GM18526 (cell line): ENCODE results near the gene MORN5.

Experiments
- POLR2A ChIP-seq: IDR thresholded peaks from 3 replicates; pipeline ENCODE4 v1.6.1; 2011; ENCODE audit not compliant: insufficient read length; ENCODE audit errors: extremely low read depth

The MORN5 gene

DNA sequence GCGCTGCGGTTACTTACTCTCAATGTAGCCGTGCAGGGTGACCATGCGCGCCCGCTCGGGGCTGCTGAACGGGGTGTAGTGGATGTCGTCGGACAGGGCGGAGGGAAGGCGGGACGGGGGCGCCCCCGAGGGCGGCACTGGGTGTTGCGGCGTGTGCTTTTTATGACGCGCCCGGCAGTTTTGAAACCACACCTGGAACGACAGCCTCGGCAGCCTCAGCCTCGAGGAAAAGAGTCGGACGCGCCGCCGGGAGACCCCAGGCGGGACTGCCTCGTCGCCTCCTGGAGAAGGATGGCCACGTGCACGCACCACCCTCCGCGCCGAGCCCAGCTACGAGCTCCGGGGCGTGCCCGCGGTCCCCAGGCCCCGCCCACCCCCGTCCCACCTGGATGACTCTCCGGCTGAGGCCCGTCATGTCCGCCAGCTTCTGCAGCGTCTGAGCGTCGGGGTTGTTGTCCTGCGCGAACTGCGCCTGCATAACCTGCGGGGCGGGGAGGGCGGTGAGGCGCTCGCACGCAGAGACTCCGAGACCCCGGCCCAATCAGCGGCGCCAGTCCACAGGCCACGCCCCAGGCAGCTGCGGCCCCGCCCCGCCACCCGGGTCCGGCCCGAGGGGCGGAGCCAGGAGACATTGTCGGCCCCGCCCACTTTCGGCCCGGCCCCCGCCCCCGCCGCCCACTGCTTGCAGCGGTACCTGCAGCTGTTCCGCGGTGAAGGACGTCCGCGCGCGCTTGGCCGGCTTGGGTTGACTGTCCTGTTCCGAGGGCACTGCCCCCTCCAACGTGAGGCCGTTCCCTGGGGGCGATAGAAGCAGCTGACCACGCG is 54.1 kb downstream of the MORN5 start:
- no peak for TF ChIP-seq POLR2A

GRCh38 chr9:122214507-122214906 is 54.8 kb downstream of the MORN5 start:
- no peak for TF ChIP-seq POLR2A

GRCh38 chr9:122215663-122216062 is 56.0 kb downstream of the MORN5 start:
- no peak for TF ChIP-seq POLR2A

DNA sequence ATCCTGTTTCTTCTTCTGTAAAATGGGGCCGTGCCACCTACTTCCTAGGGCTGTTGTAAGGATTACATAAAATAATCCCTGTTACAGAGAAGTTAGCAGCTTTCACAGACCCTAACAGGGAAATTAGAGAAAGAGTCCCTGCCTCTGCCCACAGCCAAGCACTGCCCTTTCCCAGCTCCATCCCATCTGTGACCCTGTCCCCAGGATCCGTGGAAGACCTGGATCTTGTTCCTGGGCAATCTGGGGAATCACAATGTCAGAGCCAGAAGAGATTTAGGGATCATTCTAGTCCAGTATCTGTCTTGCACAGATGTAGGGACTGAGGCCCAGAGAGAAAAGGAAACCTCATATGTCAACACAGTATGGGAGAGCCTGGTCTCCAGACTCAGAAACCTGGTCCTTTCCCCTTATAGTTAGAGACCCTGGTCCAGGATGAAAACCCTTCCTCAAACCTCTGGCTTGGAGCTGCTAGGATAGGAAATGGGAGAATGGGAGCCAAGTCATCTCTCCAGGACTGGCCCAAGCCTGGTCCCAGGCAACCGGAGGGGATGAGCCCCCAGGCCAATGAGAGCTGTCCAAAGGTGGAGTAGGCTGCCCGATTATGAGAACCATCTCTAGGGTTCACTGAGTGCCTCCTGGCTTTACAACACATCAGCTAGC is 56.6 kb downstream of the MORN5 start:
- no peak for TF ChIP-seq POLR2A

GRCh38 chr9:122216798-122217418 is 57.2 kb downstream of the MORN5 start:
- no peak for TF ChIP-seq POLR2A

DNA sequence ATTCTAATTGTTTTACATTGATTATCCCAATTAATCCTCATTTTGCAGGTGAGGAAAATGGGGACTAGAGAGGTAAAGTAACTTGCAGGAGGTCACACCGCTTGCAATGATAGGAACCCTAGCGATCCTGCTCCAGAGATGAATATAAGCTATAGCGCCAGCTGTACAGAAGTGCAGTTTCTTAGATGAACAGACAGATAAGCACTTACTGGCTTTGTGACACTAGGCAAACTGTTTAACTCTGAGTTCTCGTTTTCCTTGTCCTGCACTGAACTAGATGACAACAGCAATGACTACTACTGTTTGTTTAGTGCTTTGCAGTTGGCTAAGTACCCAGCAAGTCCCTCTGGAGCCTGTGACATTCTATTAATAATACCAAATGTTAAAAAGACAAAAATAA is 57.9 kb downstream of the MORN5 start:
- TF ChIP-seq POLR2A, result no peak

DNA sequence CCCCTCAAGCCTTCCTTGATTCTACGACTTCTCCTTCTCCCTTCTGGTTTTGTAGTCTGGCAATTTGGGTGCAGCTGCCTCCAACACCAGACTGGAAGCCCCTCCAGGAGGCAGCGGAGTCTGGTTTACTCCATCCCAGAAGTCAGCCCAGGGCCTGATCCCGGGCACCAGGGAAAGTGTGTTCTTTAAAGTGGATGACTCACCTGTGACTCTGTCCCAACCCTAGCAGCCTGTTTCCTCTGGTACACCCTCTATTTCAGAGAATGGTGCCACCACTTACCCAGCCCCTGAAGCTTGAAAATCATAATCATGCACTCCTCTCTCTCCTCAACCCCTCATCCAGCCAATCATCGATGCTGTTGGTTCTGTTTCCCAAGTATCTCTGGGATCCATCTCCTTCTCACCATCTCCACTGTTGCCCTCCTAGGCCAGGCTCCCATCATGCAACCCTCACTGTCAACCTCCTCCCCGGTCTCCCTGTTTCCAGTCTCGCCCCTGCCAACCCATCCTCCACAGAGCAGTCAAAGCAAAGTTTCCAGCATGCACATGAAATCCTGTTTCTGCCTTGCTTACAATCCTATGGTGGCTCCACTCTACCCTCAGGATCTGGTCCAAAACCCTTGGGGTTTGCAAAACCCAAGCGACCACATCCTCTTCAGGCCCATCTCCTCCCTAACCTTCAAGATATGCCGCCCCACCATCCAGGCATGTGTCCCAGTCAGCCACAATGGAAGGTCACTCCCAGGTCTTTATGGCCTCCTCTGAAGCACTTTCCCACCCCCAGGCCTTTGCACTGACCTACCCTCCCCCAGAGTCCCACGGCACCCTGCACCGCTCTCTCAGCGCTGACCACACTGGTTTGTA is 58.6 kb downstream of the MORN5 start:
- no peak for TF ChIP-seq POLR2A

DNA sequence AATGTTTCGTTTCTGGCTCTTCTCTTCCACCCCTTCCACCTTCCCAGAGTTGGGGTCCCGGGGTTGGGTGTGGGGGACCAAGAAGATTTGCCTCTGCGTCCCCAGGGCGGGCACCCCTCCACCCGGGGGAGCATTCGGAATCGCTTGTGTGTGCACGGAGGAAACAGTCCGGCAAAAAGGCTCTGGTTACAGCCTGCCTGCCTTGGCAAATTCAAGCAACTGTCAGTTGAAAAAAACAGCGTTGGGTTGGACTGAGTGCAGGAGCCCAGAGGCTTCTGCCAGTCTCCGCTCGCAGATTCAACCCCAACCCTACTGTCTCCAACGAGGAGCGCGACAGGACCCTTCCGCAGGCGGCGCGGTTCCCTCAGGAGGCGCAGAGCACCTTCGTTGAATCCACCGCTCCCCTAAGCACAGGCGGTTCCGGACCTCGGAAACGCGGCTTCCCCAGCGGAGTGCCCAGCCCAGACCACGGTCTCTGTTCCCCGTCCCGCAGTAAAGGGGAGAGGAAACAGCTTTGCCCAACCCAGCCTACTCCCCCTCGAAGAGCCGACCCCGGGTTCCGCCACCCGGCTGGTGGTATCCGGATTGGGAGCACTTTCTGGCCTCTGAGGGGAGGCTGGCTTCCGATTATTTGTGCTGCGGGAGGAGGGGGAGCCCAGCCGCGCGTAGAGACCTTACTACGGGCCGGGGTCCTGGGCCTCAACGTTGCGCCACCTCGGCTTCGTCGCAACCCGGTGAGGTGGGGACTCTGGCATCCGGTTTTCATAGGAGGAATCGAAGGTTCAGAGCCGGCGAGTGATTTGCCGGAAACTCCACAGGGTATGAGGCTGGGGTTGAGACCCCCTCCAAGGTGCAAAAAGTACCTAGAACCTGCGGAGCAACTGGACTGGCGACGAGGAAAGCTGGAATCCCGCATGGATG is 59.5 kb downstream of the MORN5 start:
- no peak for TF ChIP-seq POLR2A

DNA sequence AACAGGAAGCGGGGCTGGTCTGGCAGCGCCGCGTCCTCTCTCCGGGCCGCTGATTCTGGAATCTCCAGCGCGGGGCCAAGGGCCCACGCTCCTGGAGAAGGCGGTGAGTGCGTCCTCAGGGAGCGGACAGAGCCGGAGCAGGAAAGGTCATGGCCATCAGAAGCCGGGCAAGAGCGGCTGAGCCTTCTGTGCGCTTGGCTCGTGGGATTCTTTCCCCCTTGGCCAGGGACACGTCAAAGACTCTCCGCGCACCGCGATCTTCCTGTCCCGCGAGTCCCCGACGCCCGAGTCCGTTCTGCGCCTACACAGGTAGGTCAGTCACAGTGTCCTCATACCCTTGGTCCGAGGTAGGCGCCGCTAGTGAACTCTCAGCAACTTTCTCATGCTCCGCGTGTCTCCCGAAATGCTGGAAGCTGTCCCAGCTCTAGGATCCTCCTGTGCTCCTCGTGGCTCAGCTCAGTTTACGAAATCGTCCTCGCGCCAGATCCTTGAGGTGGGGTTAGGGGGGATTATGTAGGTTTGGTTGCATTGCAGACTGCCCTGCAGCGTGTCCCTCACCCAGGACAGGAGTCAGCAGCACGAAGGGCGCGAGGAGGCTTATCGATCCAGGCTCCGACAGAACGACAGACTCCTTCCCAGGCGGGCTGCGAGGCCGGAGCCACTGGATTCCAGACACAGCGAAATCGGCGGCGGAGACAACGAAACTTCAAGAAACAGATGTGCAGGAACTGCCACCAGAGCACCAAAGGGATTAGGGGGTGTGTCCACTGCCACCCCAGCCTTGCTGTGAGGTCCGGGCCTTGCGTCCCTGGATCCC is 60.4 kb downstream of the MORN5 start:
- no peak for TF ChIP-seq POLR2A

DNA sequence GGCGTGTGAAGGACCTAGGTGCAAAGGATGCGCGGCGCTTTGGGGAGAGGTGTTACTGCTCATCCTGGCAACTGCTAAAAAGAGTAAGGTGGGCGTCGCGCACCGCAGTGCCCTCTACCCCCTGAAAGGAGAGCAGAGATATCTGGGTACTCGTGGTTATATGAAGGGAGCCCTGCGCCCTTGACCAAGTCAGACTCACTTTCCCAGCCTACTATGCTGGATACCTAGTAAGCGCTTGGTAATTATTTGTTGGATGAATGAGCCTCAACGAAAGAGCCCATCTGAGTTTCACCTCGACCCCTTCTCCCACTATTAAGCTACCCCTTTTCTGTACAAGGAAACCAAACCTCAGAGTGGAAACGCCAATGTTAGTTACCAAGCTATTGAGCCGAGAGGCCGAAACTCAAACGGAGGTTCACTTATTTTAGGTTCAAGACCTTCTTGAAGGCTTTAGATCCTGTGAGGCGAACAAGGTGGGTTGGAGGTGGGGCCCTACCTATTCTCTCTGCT is 61.0 kb downstream of the MORN5 start:
- no peak for TF ChIP-seq POLR2A

- no peak for TF ChIP-seq POLR2A
Observed at GRCh38 chr9:122221183-122221811, 61.6 kb downstream of the MORN5 start.

- TF ChIP-seq POLR2A, result no peak
Observed at GRCh38 chr9:122222791-122223190, 63.1 kb downstream of the MORN5 start.

GRCh38 chr9:122223435-122223834 is 63.7 kb downstream of the MORN5 start:
- no peak for TF ChIP-seq POLR2A
